Mucosa of descending colon (tissue), 3 donors: Measurements from ENCODE around the gene OR1F1. TPM values are rescaled to one million over a fixed set of nuclear protein-coding genes. Genes with fewer than 3 reads are reported as not detected.

ENCODE experiments used
- ATAC-seq: fragments of 200-7000 bp; cut with Tn5 transposase; one replicate; pipeline ENCODE4 v1.9.1; 2020; ENCODE audit warnings: mild to moderate bottlenecking, moderate library complexity
- DNase-seq, 3 donors: peaks; one replicate each; pipeline ENCODE4 v3.0.0-alpha.2; 2020
- H3K36me3 ChIP-seq: fragments of 200-600 bp; one replicate; pipeline ENCODE4 v1.8.0; 2021; ENCODE audit warnings: low read depth, mild to moderate bottlenecking
- H3K4me1 ChIP-seq: fragments of 200-600 bp; one replicate; pipeline ENCODE4 v1.8.0; 2021; ENCODE audit warnings: low read depth, mild to moderate bottlenecking
- H3K4me3 ChIP-seq: fragments of 200-600 bp; one replicate; pipeline ENCODE4 v1.8.0; 2021; ENCODE audit warnings: mild to moderate bottlenecking
- H3K9me3 ChIP-seq: fragments of 200-600 bp; one replicate; pipeline ENCODE4 v1.8.0; 2021; ENCODE audit warnings: mild to moderate bottlenecking
- intact Hi-C, 2 donors: fragments of 100-400 bp; cut with DNase I in 1 of 2; cut with micrococcal nuclease in 1 of 2; formaldehyde crosslinking; loops; one replicate each; pipeline versions ENCODE4 v1.11.0 to v1.11.1; 2022; cut with DNase I, micrococcal nuclease
- total RNA-seq, 3 donors: library from RNA; stranded (reverse); fragmentation: NEBNext Ultra II Directional in 2 of 3; extraction: Animal tissue kit (Norgen Biotek cat#: 25700) in 2 of 3; gene quantifications; one replicate each; pipeline versions ENCODE4 v1.2.1 to v1.2.4, GENCODE V29; 2021 to 2023
- TF ChIP-seq, protein P1 (sequence below): fragments of 200-600 bp; IDR thresholded peaks from one replicate; pipeline ENCODE4 v1.8.0; 2022; ENCODE audit warnings: antibody characterized with exemption, mild to moderate bottlenecking
- donor health status: DM: no; HTN: no; CAD: no; lungs with moderate emphysema.
- donor health status: DM: no; HTN: no; CAD: no.
- donor health status: DM: no; HTN: yes; CAD: no.

OR1F1 gene
- total RNA-seq, 3 donors from 2014 or later = not detected

DNA sequence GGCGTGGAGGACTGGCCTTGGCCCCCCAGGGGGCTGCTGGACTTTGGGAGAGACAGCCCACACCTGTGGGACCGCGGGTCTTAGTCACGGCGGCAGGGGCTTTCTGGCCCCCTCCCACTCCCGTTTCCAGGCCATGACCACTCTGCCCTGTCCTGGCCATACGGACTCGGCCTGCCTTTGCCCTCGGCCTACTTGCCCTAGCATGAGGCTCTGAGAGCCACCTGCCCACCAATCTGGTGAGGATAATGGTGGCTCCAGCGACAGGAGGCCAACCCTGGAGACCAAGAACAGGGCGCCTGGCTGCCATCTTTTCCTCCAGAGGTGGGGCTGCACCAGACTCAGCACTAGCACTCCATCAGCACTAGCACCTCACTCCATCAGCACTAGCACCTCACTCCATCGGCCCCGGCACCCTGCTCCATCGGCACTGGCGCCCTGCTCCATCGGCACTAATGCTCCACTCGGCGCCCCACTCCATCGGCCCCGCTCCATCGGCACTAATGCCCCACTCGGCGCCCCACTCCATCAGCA, 46.2 kb upstream of the OR1F1 start:
- Histone ChIP-seq H3K9me3 (no peaks in the 10 kb centered on the region), H3K36me3 (no peaks in the 10 kb centered on the region), H3K4me3 (no peak overlapping the region), H3K4me1 (peaks cover 8% of the 10 kb centered on the region)
- TF ChIP-seq, protein P1, sequence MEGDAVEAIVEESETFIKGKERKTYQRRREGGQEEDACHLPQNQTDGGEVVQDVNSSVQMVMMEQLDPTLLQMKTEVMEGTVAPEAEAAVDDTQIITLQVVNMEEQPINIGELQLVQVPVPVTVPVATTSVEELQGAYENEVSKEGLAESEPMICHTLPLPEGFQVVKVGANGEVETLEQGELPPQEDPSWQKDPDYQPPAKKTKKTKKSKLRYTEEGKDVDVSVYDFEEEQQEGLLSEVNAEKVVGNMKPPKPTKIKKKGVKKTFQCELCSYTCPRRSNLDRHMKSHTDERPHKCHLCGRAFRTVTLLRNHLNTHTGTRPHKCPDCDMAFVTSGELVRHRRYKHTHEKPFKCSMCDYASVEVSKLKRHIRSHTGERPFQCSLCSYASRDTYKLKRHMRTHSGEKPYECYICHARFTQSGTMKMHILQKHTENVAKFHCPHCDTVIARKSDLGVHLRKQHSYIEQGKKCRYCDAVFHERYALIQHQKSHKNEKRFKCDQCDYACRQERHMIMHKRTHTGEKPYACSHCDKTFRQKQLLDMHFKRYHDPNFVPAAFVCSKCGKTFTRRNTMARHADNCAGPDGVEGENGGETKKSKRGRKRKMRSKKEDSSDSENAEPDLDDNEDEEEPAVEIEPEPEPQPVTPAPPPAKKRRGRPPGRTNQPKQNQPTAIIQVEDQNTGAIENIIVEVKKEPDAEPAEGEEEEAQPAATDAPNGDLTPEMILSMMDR = no peak
- peak in 1 of 3 donors; percentile 52 for DNase-seq
- intact Hi-C loops = no loop called here
- ATAC-seq = no peak

DNA sequence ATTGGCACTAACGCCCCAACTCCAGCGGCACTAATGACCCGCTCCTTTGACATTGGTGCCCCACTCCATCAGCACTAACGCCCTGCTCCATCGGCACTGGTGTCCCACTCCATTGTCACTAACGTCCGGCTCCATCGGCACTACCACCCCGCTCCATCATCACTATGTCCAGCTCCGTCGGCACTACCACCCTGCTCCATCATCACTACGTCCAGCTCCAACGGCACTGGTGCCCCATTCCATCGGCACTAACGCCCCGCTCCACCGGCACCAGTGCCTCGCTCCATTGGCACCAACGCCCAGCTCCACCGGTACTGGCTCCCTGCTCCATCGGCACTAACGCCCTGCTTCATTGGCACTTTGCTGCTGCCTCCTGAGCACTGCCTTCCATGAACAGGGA, 45.7 kb upstream of the OR1F1 start:
- no peak for ATAC-seq
- peak in 1 of 3 donors; percentile 43 for DNase-seq
- intact Hi-C loops = no loop called here
- Histone ChIP-seq H3K4me1 (peaks cover 8% of the 10 kb centered on the region), H3K36me3 (no peaks in the 10 kb centered on the region), H3K4me3 (no peak overlapping the region), H3K9me3 (no peaks in the 10 kb centered on the region)
- TF ChIP-seq, protein P1 = no peak

DNA sequence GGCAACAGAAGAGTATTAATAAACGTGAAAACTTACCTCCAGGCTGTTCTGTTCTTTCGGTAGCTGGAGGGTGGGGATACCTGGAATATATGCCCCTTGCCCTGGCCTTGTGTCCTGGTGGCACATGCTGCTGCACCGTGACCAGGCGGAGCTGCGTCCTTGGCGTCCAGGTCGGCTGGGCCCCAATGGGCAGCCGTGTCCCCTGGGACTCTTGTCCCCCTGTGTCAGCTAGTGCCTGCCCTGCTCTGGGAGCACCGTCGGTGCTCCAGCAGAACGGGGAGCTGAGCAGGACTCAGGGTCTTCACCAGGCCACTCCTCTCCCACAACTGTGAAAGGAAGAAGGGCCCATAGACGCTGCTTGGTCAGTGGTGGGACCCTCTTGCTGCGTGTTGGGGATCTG, 45.2 kb upstream of the OR1F1 start:
- intact Hi-C loops = no loop called here
- no peak for ATAC-seq
- peaks cover 8% of the 10 kb centered on the region for H3K4me1 ChIP-seq
- no peaks in the 10 kb centered on the region for H3K9me3 ChIP-seq
- DNase-seq = peak in 1 of 3 donors; percentile 48
- no peaks in the 10 kb centered on the region for H3K36me3 ChIP-seq
- TF ChIP-seq, protein P1 = no peak
- H3K4me3 ChIP-seq = no peak overlapping the region

DNA sequence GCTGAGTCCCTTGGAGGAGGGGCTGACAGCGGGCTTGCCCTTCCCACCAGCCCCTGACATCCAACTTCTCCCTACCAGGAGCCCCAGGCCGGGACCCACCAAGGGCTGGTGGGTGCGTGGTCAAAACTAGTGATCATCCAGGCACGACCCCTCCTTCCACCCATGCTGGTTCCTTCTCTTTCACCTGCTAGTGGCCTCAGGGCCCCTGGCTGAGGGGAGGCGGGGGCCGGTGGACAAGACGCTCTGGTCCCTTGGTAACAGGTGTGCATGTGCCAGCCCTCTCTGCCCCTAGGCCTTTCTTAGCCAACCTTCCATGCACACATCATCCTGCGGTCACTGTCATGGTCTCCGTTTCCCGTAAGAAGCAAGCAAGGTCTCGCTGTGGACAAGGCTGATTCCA, 44.8 kb upstream of the OR1F1 start:
- intact Hi-C loops = no loop called here
- Histone ChIP-seq H3K4me3 (no peak overlapping the region), H3K9me3 (no peaks in the 10 kb centered on the region), H3K4me1 (peaks cover 8% of the 10 kb centered on the region), H3K36me3 (no peaks in the 10 kb centered on the region)
- peak in 1 of 3 donors; percentile 41 for DNase-seq
- no peak for ATAC-seq
- TF ChIP-seq, protein P1 = no peak

DNA sequence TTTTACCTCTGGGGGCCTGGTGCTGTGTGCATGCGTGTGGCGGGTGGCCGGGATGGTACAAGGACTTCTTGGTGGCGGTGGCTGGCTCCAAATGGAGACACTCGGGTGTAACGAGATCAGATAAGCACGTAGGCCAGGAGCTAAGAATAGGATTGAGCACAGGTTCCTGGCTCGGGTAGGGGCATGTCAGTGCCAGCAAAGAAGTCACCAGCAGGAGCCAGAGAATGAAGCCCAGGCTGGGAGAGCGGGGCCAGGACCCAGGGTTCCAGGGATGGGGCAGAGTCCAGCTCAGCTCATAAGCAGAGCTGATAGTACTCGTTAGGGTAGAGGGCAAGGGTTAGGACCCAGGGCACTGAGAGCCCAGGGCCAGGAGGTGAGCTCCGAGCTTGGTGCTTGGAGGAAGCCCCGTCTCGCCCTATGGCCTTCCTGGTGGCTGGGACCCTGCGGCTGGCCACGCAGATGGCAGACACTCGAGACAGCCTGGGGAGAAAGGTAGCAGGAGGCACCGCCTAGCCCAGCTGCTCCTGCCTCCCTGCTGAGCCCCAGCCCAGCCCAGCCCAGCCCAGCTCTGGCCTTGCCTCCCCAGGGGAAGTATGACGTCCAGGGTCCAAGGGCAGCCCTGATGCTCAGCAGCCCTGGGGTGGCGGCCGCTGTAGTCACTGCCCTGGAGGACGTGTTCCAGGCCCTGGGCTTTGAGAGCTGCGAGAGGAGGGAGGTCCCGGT, 44.2 kb upstream of the OR1F1 start:
- H3K9me3 ChIP-seq = no peaks in the 10 kb centered on the region
- ATAC-seq = peak; percentile 94
- DNase-seq = peak; percentile 68 to 81 (median 76)
- intact Hi-C loops = no loop called here
- no peak overlapping the region for H3K4me3 ChIP-seq
- H3K4me1 ChIP-seq = peaks cover 8% of the 10 kb centered on the region
- H3K36me3 ChIP-seq = no peaks in the 10 kb centered on the region
- TF ChIP-seq, protein P1 = no peak
